Stomach (tissue), 4 donors: ENCODE results near the gene ULK4.

Source experiments
- CTCF ChIP-seq, 7 experiments: fragments of 450-650 bp in 4 of 7; fragments of 200-600 bp in 3 of 7; sonication (generic) in 3 of 7; IDR thresholded peaks; one replicate each; pipeline ENCODE4 v1.5.1; 2016 to 2019; ENCODE audit warnings: antibody characterized with exemption in 7 of 7, control low read depth in 2 of 7, mild to moderate bottlenecking in 1 of 7
- EP300 ChIP-seq: sonication (generic); formaldehyde crosslinking; IDR thresholded peaks from one replicate; pipeline ENCODE4 v1.6.1; 2017; ENCODE audit warnings: antibody characterized with exemption

DNA sequence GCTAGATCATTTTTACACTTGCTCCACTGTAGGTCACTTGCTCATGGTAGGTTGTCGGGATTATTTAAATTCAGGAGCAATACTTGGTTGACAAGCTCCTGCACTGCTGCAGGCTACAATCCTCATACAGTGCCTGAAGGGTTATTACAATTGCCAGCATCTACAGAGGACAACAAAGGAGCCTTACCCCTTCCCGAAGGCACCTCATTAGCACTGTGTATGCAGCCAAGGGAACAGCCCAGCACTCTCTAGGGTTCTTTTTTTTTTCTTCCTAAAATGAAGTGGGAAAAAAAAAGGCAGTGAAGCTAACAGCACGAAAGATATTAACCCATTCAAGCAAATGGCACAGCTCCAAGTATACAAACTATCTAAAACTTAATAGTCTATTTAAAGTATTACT is 142.7 kb downstream of the ULK4 start:
- TF ChIP-seq EP300 = no peak
- no peak for TF ChIP-seq CTCF (IDR thresholded peaks at IDR 0.05)
